ENCODE results near the gene TRIM75.
"Not testable (repeated sequence)": the region's sequence is repeated elsewhere in the genome, so short reads cannot be mapped to it uniquely, and the experiment has no call there.

The TRIM75 gene

GRCh38 chr4:165053645-165054044, at the start of gene TRIM75:
Gene TRIM75, plus strand, starts transcription at chr4:165053866. Its CDS starts 5,282 bp downstream, at chr4:165059148.
- no peaks in the 10 kb centered on the region for H3K9me3 ChIP-seq (ENCODE audit: control insufficient read depth, low read length)
- no peak within 1 kb of the TSS for H3K4me3 ChIP-seq (ENCODE audit: low read length)
- no peak within 1 kb of the TSS for H3K9ac ChIP-seq (ENCODE audit: low read length)
- H3K36me3 ChIP-seq (ENCODE audit: control insufficient read depth, insufficient read depth, low read length, severe bottlenecking), result no peaks in the 10 kb centered on the region
- DNase-seq (ENCODE audit: low read depth), result no peak
- no peaks in the 10 kb centered on the region for H3K27me3 ChIP-seq (replicated peaks; ENCODE audit: control insufficient read depth, insufficient read depth, low read length)
- no peaks in the 10 kb centered on the region for H3K4me1 ChIP-seq (ENCODE audit: control insufficient read depth, insufficient read depth, low read length)

GRCh38 chr4:165005352-165005925, 48.2 kb upstream of the TRIM75 start:
- Histone ChIP-seq H3K27me3 (replicated peaks; ENCODE audit: control insufficient read depth, insufficient read depth, low read length) (peaks cover 9% of the 10 kb centered on the region), H3K4me3 (ENCODE audit: low read length) (no peak overlapping the region), H3K9ac (ENCODE audit: low read length) (no peak overlapping the region), H3K36me3 (ENCODE audit: control insufficient read depth, insufficient read depth, low read length, severe bottlenecking) (no peaks in the 10 kb centered on the region), H3K4me1 (ENCODE audit: control insufficient read depth, insufficient read depth, low read length) (no peaks in the 10 kb centered on the region), H3K9me3 (ENCODE audit: control insufficient read depth, low read length) (no peaks in the 10 kb centered on the region)
- DNase-seq (ENCODE audit: low read depth), result no peak

- Histone ChIP-seq H3K9me3 (ENCODE audit: control insufficient read depth, low read length) (no peaks in the 10 kb centered on the region), H3K4me1 (ENCODE audit: control insufficient read depth, insufficient read depth, low read length) (no peaks in the 10 kb centered on the region), H3K27me3 (replicated peaks; ENCODE audit: control insufficient read depth, insufficient read depth, low read length) (peaks cover 12% of the 10 kb centered on the region), H3K36me3 (ENCODE audit: control insufficient read depth, insufficient read depth, low read length, severe bottlenecking) (no peaks in the 10 kb centered on the region), H3K4me3 (ENCODE audit: low read length) (no peak overlapping the region), H3K9ac (ENCODE audit: low read length) (no peak overlapping the region)
- no peak for DNase-seq (ENCODE audit: low read depth)
Measured at GRCh38 chr4:165006456-165006855, 47.2 kb upstream of the TRIM75 start.

- Histone ChIP-seq H3K4me1 (ENCODE audit: control insufficient read depth, insufficient read depth, low read length) (no peaks in the 10 kb centered on the region), H3K9ac (ENCODE audit: low read length) (no peak overlapping the region), H3K36me3 (ENCODE audit: control insufficient read depth, insufficient read depth, low read length, severe bottlenecking) (no peaks in the 10 kb centered on the region), H3K4me3 (ENCODE audit: low read length) (no peak overlapping the region), H3K9me3 (ENCODE audit: control insufficient read depth, low read length) (no peaks in the 10 kb centered on the region), H3K27me3 (replicated peaks; ENCODE audit: control insufficient read depth, insufficient read depth, low read length) (peaks cover 12% of the 10 kb centered on the region)
- no peak for DNase-seq (ENCODE audit: low read depth)
Measured at GRCh38 chr4:165006886-165007285, 46.8 kb upstream of the TRIM75 start.

- no peaks in the 10 kb centered on the region for H3K9me3 ChIP-seq (ENCODE audit: control insufficient read depth, low read length)
- no peaks in the 10 kb centered on the region for H3K36me3 ChIP-seq (ENCODE audit: control insufficient read depth, insufficient read depth, low read length, severe bottlenecking)
- no peak overlapping the region for H3K9ac ChIP-seq (ENCODE audit: low read length)
- H3K27me3 ChIP-seq (replicated peaks; ENCODE audit: control insufficient read depth, insufficient read depth, low read length), result peaks cover 12% of the 10 kb centered on the region
- H3K4me3 ChIP-seq (ENCODE audit: low read length), result no peak overlapping the region
- DNase-seq (ENCODE audit: low read depth), result no peak
- H3K4me1 ChIP-seq (ENCODE audit: control insufficient read depth, insufficient read depth, low read length), result no peaks in the 10 kb centered on the region
Measured at GRCh38 chr4:165009493-165010227, 44.0 kb upstream of the TRIM75 start.

- H3K9ac ChIP-seq (ENCODE audit: low read length), result no peak overlapping the region
- H3K9me3 ChIP-seq (ENCODE audit: control insufficient read depth, low read length), result no peaks in the 10 kb centered on the region
- no peaks in the 10 kb centered on the region for H3K4me1 ChIP-seq (ENCODE audit: control insufficient read depth, insufficient read depth, low read length)
- no peak for DNase-seq (ENCODE audit: low read depth)
- peaks cover 12% of the 10 kb centered on the region for H3K27me3 ChIP-seq (replicated peaks; ENCODE audit: control insufficient read depth, insufficient read depth, low read length)
- H3K4me3 ChIP-seq (ENCODE audit: low read length), result no peak overlapping the region
- H3K36me3 ChIP-seq (ENCODE audit: control insufficient read depth, insufficient read depth, low read length, severe bottlenecking), result no peaks in the 10 kb centered on the region
Measured at GRCh38 chr4:165010487-165010886, 43.2 kb upstream of the TRIM75 start.

- H3K9ac ChIP-seq (ENCODE audit: low read length), result no peak overlapping the region
- H3K27me3 ChIP-seq (replicated peaks; ENCODE audit: control insufficient read depth, insufficient read depth, low read length), result peaks cover 12% of the 10 kb centered on the region
- no peaks in the 10 kb centered on the region for H3K36me3 ChIP-seq (ENCODE audit: control insufficient read depth, insufficient read depth, low read length, severe bottlenecking)
- no peak for DNase-seq (ENCODE audit: low read depth)
- no peak overlapping the region for H3K4me3 ChIP-seq (ENCODE audit: low read length)
- H3K9me3 ChIP-seq (ENCODE audit: control insufficient read depth, low read length), result no peaks in the 10 kb centered on the region
- H3K4me1 ChIP-seq (ENCODE audit: control insufficient read depth, insufficient read depth, low read length), result no peaks in the 10 kb centered on the region
Measured at GRCh38 chr4:165010991-165011390, 42.7 kb upstream of the TRIM75 start.

GRCh38 chr4:165011403-165011802, 42.3 kb upstream of the TRIM75 start:
- Histone ChIP-seq H3K9me3 (ENCODE audit: control insufficient read depth, low read length) (no peaks in the 10 kb centered on the region), H3K27me3 (replicated peaks; ENCODE audit: control insufficient read depth, insufficient read depth, low read length) (peaks cover 12% of the 10 kb centered on the region), H3K4me1 (ENCODE audit: control insufficient read depth, insufficient read depth, low read length) (no peaks in the 10 kb centered on the region), H3K4me3 (ENCODE audit: low read length) (no peak overlapping the region), H3K36me3 (ENCODE audit: control insufficient read depth, insufficient read depth, low read length, severe bottlenecking) (no peaks in the 10 kb centered on the region), H3K9ac (ENCODE audit: low read length) (no peak overlapping the region)
- no peak for DNase-seq (ENCODE audit: low read depth)

GRCh38 chr4:165013691-165014090, 40.0 kb upstream of the TRIM75 start:
- Histone ChIP-seq H3K4me1 (ENCODE audit: control insufficient read depth, insufficient read depth, low read length) (no peaks in the 10 kb centered on the region), H3K36me3 (ENCODE audit: control insufficient read depth, insufficient read depth, low read length, severe bottlenecking) (no peaks in the 10 kb centered on the region), H3K9ac (ENCODE audit: low read length) (no peak overlapping the region), H3K4me3 (ENCODE audit: low read length) (no peak overlapping the region), H3K27me3 (replicated peaks; ENCODE audit: control insufficient read depth, insufficient read depth, low read length) (peaks cover 12% of the 10 kb centered on the region), H3K9me3 (ENCODE audit: control insufficient read depth, low read length) (no peaks in the 10 kb centered on the region)
- DNase-seq (ENCODE audit: low read depth), result no peak

GRCh38 chr4:165016971-165017370, 36.7 kb upstream of the TRIM75 start:
- Histone ChIP-seq H3K4me3 (ENCODE audit: low read length) (no peak overlapping the region), H3K9me3 (ENCODE audit: control insufficient read depth, low read length) (no peaks in the 10 kb centered on the region), H3K36me3 (ENCODE audit: control insufficient read depth, insufficient read depth, low read length, severe bottlenecking) (no peaks in the 10 kb centered on the region), H3K27me3 (replicated peaks; ENCODE audit: control insufficient read depth, insufficient read depth, low read length) (no peaks in the 10 kb centered on the region), H3K4me1 (ENCODE audit: control insufficient read depth, insufficient read depth, low read length) (no peaks in the 10 kb centered on the region), H3K9ac (ENCODE audit: low read length) (no peak overlapping the region)
- DNase-seq (ENCODE audit: low read depth), result no peak

GRCh38 chr4:165019995-165020394, 33.7 kb upstream of the TRIM75 start:
- H3K9me3 ChIP-seq (ENCODE audit: control insufficient read depth, low read length); H3K4me1 ChIP-seq (ENCODE audit: control insufficient read depth, insufficient read depth, low read length); H3K9ac ChIP-seq (ENCODE audit: low read length); DNase-seq (ENCODE audit: low read depth); H3K36me3 ChIP-seq (ENCODE audit: control insufficient read depth, insufficient read depth, low read length, severe bottlenecking); H3K27me3 ChIP-seq (replicated peaks; ENCODE audit: control insufficient read depth, insufficient read depth, low read length); H3K4me3 ChIP-seq (ENCODE audit: low read length): not testable (repeated sequence)

- not testable (repeated sequence) for H3K9me3 ChIP-seq (ENCODE audit: control insufficient read depth, low read length); H3K4me3 ChIP-seq (ENCODE audit: low read length); H3K9ac ChIP-seq (ENCODE audit: low read length); H3K36me3 ChIP-seq (ENCODE audit: control insufficient read depth, insufficient read depth, low read length, severe bottlenecking); H3K4me1 ChIP-seq (ENCODE audit: control insufficient read depth, insufficient read depth, low read length); DNase-seq (ENCODE audit: low read depth); H3K27me3 ChIP-seq (replicated peaks; ENCODE audit: control insufficient read depth, insufficient read depth, low read length)
Measured at GRCh38 chr4:165025782-165026181, 27.9 kb upstream of the TRIM75 start.

Data from adipocyte (in vitro differentiated cells).